Measurements from ENCODE around the gene MPRIP. TPM values are rescaled to one million over a fixed set of nuclear protein-coding genes. Genes with fewer than 3 reads are reported as not detected.

The MPRIP gene
- total and polyA plus RNA-seq, 2 donors (not counting 3 experiments of a cell fraction or from before 2014, with no cell fraction given), result 94.6 to 246 TPM

DNA sequence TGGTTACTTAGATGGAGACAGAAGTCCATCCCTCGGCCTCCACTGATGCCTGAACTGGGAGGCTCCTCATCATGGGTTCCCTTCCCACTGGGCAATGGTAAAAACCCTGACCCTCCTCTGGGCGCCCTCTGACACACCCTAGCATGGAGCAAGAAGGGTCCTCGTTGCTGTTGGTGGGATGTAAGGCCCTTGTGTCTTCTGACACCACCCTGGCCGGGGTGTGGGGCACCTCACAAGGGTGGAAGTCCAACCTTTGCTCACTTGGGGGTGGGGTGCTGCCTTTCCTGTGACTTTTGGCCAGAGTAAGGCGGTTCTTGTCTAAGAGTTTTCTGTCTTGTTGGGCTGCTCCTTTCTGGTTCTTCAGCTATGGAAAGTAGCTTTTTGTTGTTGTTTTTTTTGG, 28.7 kb downstream of the MPRIP start:
- BruUV-seq (replicated peaks), result no TSS peak
- Histone ChIP-seq H3K27ac (ENCODE audit: insufficient read depth, low read depth, low read length) (no peak overlapping the region), H3K9me3 (replicated peaks; ENCODE audit: control insufficient read depth, insufficient read depth, low read length) (no peaks in the 10 kb centered on the region), H3K4me2 (ENCODE audit: insufficient read depth, low read length) (no peak overlapping the region), H2AFZ (ENCODE audit: low read depth, low read length) (no peak overlapping the region), H3K9me1 (replicated peaks; ENCODE audit: control insufficient read depth, extremely low read depth, insufficient read depth, low read length) (no peaks in the 10 kb centered on the region), H3K4me1 (ENCODE audit: control insufficient read depth, extremely low read depth, insufficient read depth, low read length) (peaks cover 30% of the 10 kb centered on the region), H3K4me3 (replicated peaks in 1 of 3; ENCODE audit: insufficient read depth in 1 of 3, low read depth in 1 of 3, low read length in 3 of 3) (no peak overlapping the region), H3K36me3 (ENCODE audit: control insufficient read depth in 2 of 2, extremely low read depth in 1 of 2, insufficient read depth in 2 of 2, low read length in 2 of 2) (no peaks in the 10 kb centered on the region), H3K79me2 (ENCODE audit: control insufficient read depth, insufficient read depth, low read length) (peaks cover 98% of the 10 kb centered on the region), H3K9ac (replicated peaks; ENCODE audit: extremely low read depth, insufficient read depth, low read length) (no peak overlapping the region), H4K20me1 (replicated peaks; ENCODE audit: control insufficient read depth, extremely low read depth, insufficient read depth, low read length) (peaks cover 9% of the 10 kb centered on the region), H3K27me3 (ENCODE audit: control insufficient read depth in 2 of 2, insufficient read depth in 2 of 2, low read length in 2 of 2) (no peaks in the 10 kb centered on the region)
- DNase-seq (ENCODE audit: low read depth, low spot score) (no peak), FAIRE-seq (no peak)
- ChIA-PET POLR2A (no interaction called here), CTCF (no interaction called here)
- no peak for TF ChIP-seq GATA2 (IDR thresholded peaks at IDR 0.05; ENCODE audit: insufficient read depth, insufficient read length, low read depth, low read length)
- no peak for TF ChIP-seq CTCF (IDR thresholded peaks at IDR 0.05; ENCODE audit: extremely low read depth in 1 of 2, insufficient read depth in 1 of 2, low read depth in 1 of 2, low read length in 2 of 2)
- no peak for TF ChIP-seq POLR2AphosphoS5 (IDR thresholded peaks at IDR 0.05; ENCODE audit: insufficient read depth, low read depth, low read length)
- no peak for TF ChIP-seq JUN (IDR thresholded peaks at IDR 0.05; ENCODE audit: borderline replicate concordance, insufficient read depth, insufficient read length, low read depth)
- no peak for TF ChIP-seq MAX (IDR thresholded peaks at IDR 0.05; ENCODE audit: insufficient read depth, insufficient read length)
- no peak for TF ChIP-seq POLR2A (IDR thresholded peaks at IDR 0.05; ENCODE audit: low read depth, low read length)
- no peak for TF ChIP-seq MYC (IDR thresholded peaks at IDR 0.05; ENCODE audit: low read depth, low read length)
- no peak for TF ChIP-seq EZH2 (IDR thresholded peaks at IDR 0.05; ENCODE audit: borderline replicate concordance, low read depth, low read length, severe bottlenecking)
- no peak for TF ChIP-seq FOS (IDR thresholded peaks at IDR 0.05; ENCODE audit: borderline replicate concordance, insufficient read depth, low read length)
- intact Hi-C loops (cut with micrococcal nuclease) (no loop called here), dilution Hi-C loops (cut with MboI; ENCODE audit: extremely low pct_ligation_motif_present, low sequenced_read_pairs) (no loop called here)

Data from endothelial cell of umbilical vein (primary cell).